Cardiac fibroblast (primary cell): ENCODE data around the gene CLDN22.

Experiments
- DNase-seq, 2 donors: peaks; one replicate each; pipeline versions ENCODE4 v3.0.0 to v3.0.0-alpha.2; 2010; ENCODE audit warnings: low read depth in 2 of 2
- H3K4me3 ChIP-seq, 2 donors: replicated peaks in 1 of 2; 1 replicate in 1 of 2; 2 replicates in 1 of 2; pipeline ENCODE4 v1.5.1; 2011; ENCODE audit warnings: low read depth in 2 of 2, low read length in 2 of 2, mild to moderate bottlenecking in 2 of 2, moderate library complexity in 1 of 2
- CTCF ChIP-seq: IDR thresholded peaks from one replicate; pipeline ENCODE4 v1.5.1; 2011; ENCODE audit warnings: low read depth, mild to moderate bottlenecking, low read length, inconsistent platforms

The CLDN22 gene

GRCh38 chr4:183312841-183313240, 7.2 kb downstream of the CLDN22 start:
- no peak for DNase-seq
- TF ChIP-seq CTCF, result no peak
- H3K4me3 ChIP-seq, result no peak overlapping the region

- no peak overlapping the region for H3K4me3 ChIP-seq
- no peak for TF ChIP-seq CTCF
- DNase-seq, result no peak
Measured at GRCh38 chr4:183306811-183307210, 13.3 kb downstream of the CLDN22 start.

- no peak for DNase-seq
- no peak overlapping the region for H3K4me3 ChIP-seq
- TF ChIP-seq CTCF, result no peak
Measured at GRCh38 chr4:183304538-183304937, 15.5 kb downstream of the CLDN22 start.

- TF ChIP-seq CTCF, result no peak
- H3K4me3 ChIP-seq, result no peak overlapping the region
- no peak for DNase-seq
Measured at GRCh38 chr4:183304067-183304466, 16.0 kb downstream of the CLDN22 start.

- TF ChIP-seq CTCF, result no peak
- no peak overlapping the region for H3K4me3 ChIP-seq
- no peak for DNase-seq
Measured at GRCh38 chr4:183303301-183303700, 16.8 kb downstream of the CLDN22 start.

- DNase-seq, result no peak
- TF ChIP-seq CTCF, result no peak
Measured at GRCh38 chr4:183300655-183301054, 19.4 kb downstream of the CLDN22 start.

GRCh38 chr4:183300070-183300469, 20.0 kb downstream of the CLDN22 start:
- peak; percentile 24 to 59 for DNase-seq
- H3K4me3 ChIP-seq, result no peak overlapping the region
- no peak for TF ChIP-seq CTCF

More at GRCh38 chr4:183300655-183301054, 19.4 kb downstream of the CLDN22 start:
- no peak overlapping the region for H3K4me3 ChIP-seq
